DOHH2 (cell line): Measurements from ENCODE around the gene BDP1.

Experiments
- EZH2phosphoT487 ChIP-seq: fragments of 200-600 bp; sonication (generic); IDR thresholded peaks from 2 replicates; pipeline ENCODE4 v1.6.1; 2017; ENCODE audit warnings: borderline replicate concordance, mild to moderate bottlenecking, antibody characterized with exemption, low read length, moderate library complexity, mixed read lengths
- TF ChIP-seq, protein P1 (sequence below): fragments of 200-600 bp; sonication (generic); IDR thresholded peaks from one replicate; pipeline ENCODE4 v1.5.1; 2014; ENCODE audit warnings: antibody characterized with exemption, mild to moderate bottlenecking, low read depth, low read length; ENCODE audit not compliant: poor library complexity, severe bottlenecking

GRCh38 chr5:71563161-71563560 lies 107.7 kb downstream of the BDP1 start:
- no peak for TF ChIP-seq EZH2phosphoT487
- TF ChIP-seq, protein P1, sequence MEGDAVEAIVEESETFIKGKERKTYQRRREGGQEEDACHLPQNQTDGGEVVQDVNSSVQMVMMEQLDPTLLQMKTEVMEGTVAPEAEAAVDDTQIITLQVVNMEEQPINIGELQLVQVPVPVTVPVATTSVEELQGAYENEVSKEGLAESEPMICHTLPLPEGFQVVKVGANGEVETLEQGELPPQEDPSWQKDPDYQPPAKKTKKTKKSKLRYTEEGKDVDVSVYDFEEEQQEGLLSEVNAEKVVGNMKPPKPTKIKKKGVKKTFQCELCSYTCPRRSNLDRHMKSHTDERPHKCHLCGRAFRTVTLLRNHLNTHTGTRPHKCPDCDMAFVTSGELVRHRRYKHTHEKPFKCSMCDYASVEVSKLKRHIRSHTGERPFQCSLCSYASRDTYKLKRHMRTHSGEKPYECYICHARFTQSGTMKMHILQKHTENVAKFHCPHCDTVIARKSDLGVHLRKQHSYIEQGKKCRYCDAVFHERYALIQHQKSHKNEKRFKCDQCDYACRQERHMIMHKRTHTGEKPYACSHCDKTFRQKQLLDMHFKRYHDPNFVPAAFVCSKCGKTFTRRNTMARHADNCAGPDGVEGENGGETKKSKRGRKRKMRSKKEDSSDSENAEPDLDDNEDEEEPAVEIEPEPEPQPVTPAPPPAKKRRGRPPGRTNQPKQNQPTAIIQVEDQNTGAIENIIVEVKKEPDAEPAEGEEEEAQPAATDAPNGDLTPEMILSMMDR, result no peak
